Small intestine (tissue), 7 donors: Measurements from ENCODE around the gene NBEA. TPM values are rescaled to one million over a fixed set of nuclear protein-coding genes. Genes with fewer than 3 reads are reported as not detected.
"Not testable (repeated sequence)": the region's sequence is repeated elsewhere in the genome, so short reads cannot be mapped to it uniquely, and the experiment has no call there.

Source experiments
- DNase-seq, 2 donors: peaks; one replicate each; pipeline versions ENCODE4 v3.0.0 to v3.0.0-alpha.2; 2013
- FAIRE-seq: peaks from 2 replicates; lab custom pipeline; 2012; peaks lifted over from hg19 to GRCh38; lab: Jason Lieb, UNC
- H3K27ac ChIP-seq, 3 donors: one replicate each; pipeline ENCODE4 v1.5.1; 2013; ENCODE audit warnings: low read length in 2 of 3, mild to moderate bottlenecking in 2 of 3, control low read depth in 1 of 3, inconsistent platforms in 1 of 3, low read depth in 1 of 3, moderate library complexity in 1 of 3
- H3K27me3 ChIP-seq, 3 donors: one replicate each; pipeline ENCODE4 v1.6.1; 2013; ENCODE audit warnings: low read length in 3 of 3, inconsistent platforms in 1 of 3; ENCODE audit not compliant: control insufficient read depth in 3 of 3, insufficient read depth in 3 of 3
- H3K36me3 ChIP-seq, 3 donors: one replicate each; pipeline ENCODE4 v1.6.1; 2013; ENCODE audit warnings: low read length in 3 of 3, inconsistent platforms in 1 of 3, low read depth in 1 of 3, mild to moderate bottlenecking in 1 of 3, moderate library complexity in 1 of 3; ENCODE audit not compliant: control insufficient read depth in 3 of 3, insufficient read depth in 2 of 3
- H3K4me1 ChIP-seq, 3 donors: one replicate each; pipeline ENCODE4 v1.6.1; 2013; ENCODE audit warnings: low read length in 2 of 3, inconsistent platforms in 1 of 3, low read depth in 1 of 3, mild to moderate bottlenecking in 1 of 3, moderate library complexity in 1 of 3; ENCODE audit not compliant: control insufficient read depth in 3 of 3, insufficient read depth in 2 of 3
- H3K4me3 ChIP-seq, 3 donors: one replicate each; pipeline ENCODE4 v1.5.1; 2013; ENCODE audit warnings: low read length in 3 of 3, control low read depth in 1 of 3, inconsistent platforms in 1 of 3, low read depth in 1 of 3, mild to moderate bottlenecking in 1 of 3, moderate library complexity in 1 of 3
- H3K9me3 ChIP-seq, 2 donors: one replicate each; pipeline ENCODE4 v1.6.1; 2013; ENCODE audit warnings: low read depth in 1 of 2, low read length in 1 of 2; ENCODE audit not compliant: control insufficient read depth in 2 of 2, insufficient read depth in 1 of 2
- WGBS, 3 donors: extraction: QIAGEN DNeasy Blood & Tissue Kit; methylation state at CpG; one replicate each; pipeline ENCODE4 v1.1.7; 2013; 5-methylcytosine and 5-hydroxymethylcytosine counted together
- polyA plus RNA-seq, 4 donors: library from polyadenylated mRNA; stranded (reverse) in 3 of 4; unstranded in 1 of 4; fragments of 200-250 nt in 3 of 4; fragments of 120-200 nt in 1 of 4; gene quantifications; one replicate each; pipeline versions ENCODE4 v1.2.1 to v1.2.3, GENCODE V29; 2013
- donor health status: healthy with polysubstance abuse.
- donor health status: control.
- donor health status: control.
- donor health status: Bipolar disorder and iron deficiency.
- donor health status: healthy.

The NBEA gene
- polyA plus RNA-seq, 4 donors: 1.1 to 3.1 (median 2.2) TPM

GRCh38 chr13:35113612-35114011 is 171.5 kb downstream of the NBEA start:
- peak; percentile 15 for FAIRE-seq
- not testable (repeated sequence) for H3K27ac ChIP-seq
- WGBS, 3 donors: 81 to 92% (median 90%) methylated on average over 3 of the region's 3 CpGs

GRCh38 chr13:35127466-35127865 is 185.4 kb downstream of the NBEA start:
- DNase-seq: no peak
- no peaks in the 10 kb centered on the region for H3K9me3 ChIP-seq
- 93 to 98% (median 95%) methylated on average over 2 of the region's 2 CpGs for WGBS, 3 donors
- FAIRE-seq: peak; percentile 5
- H3K27ac ChIP-seq: no peak overlapping the region
- H3K27me3 ChIP-seq: no peaks in the 10 kb centered on the region
- H3K4me3 ChIP-seq: no peak overlapping the region
- H3K36me3 ChIP-seq: no peaks in the 10 kb centered on the region
- H3K4me1 ChIP-seq: no peaks in the 10 kb centered on the region

More at GRCh38 chr13:35113612-35114011, 171.5 kb downstream of the NBEA start:
- H3K27me3 ChIP-seq, H3K36me3 ChIP-seq, DNase-seq, H3K9me3 ChIP-seq, H3K4me3 ChIP-seq, H3K4me1 ChIP-seq: not testable (repeated sequence)

- no peaks in the 10 kb centered on the region for H3K9me3 ChIP-seq
- H3K4me3 ChIP-seq: no peak overlapping the region
- H3K27ac ChIP-seq: no peak overlapping the region
- DNase-seq (no peak), FAIRE-seq (no peak)
- H3K4me1 ChIP-seq: no peaks in the 10 kb centered on the region
- H3K36me3 ChIP-seq: no peaks in the 10 kb centered on the region
- no peaks in the 10 kb centered on the region for H3K27me3 ChIP-seq
Observed at GRCh38 chr13:35129500-35129899, 187.4 kb downstream of the NBEA start.

- no peak for DNase-seq
- Histone ChIP-seq H3K27me3 (no peaks in the 10 kb centered on the region), H3K36me3 (no peaks in the 10 kb centered on the region), H3K9me3 (no peaks in the 10 kb centered on the region), H3K4me3 (no peak overlapping the region), H3K4me1 (no peaks in the 10 kb centered on the region), H3K27ac (no peak overlapping the region)
- no peak for FAIRE-seq
Observed at GRCh38 chr13:35131471-35131870, 189.4 kb downstream of the NBEA start.

GRCh38 chr13:35136585-35136984 is 194.5 kb downstream of the NBEA start:
- Histone ChIP-seq H3K4me1 (peaks cover 0 to 3% (median 0%) of the 10 kb centered on the region in 3 donors), H3K9me3 (no peaks in the 10 kb centered on the region), H3K36me3 (no peaks in the 10 kb centered on the region), H3K27ac (no peak overlapping the region), H3K27me3 (no peaks in the 10 kb centered on the region), H3K4me3 (no peak overlapping the region)
- DNase-seq (no peak), FAIRE-seq (no peak)
- 57 to 74% (median 62%) methylated on average over 2 of the region's 2 CpGs for WGBS, 3 donors

GRCh38 chr13:35139591-35139990 is 197.5 kb downstream of the NBEA start:
- H3K27ac ChIP-seq: no peak overlapping the region
- H3K4me3 ChIP-seq: no peak overlapping the region
- peaks cover 0 to 3% (median 0%) of the 10 kb centered on the region in 3 donors for H3K4me1 ChIP-seq
- FAIRE-seq (no peak), DNase-seq (no peak)
- 68 to 82% (median 70%) methylated on average over 4 of the region's 4 CpGs for WGBS, 3 donors
- no peaks in the 10 kb centered on the region for H3K36me3 ChIP-seq
- no peaks in the 10 kb centered on the region for H3K27me3 ChIP-seq
- H3K9me3 ChIP-seq: no peaks in the 10 kb centered on the region

- WGBS, 3 donors: 74 to 89% (median 80%) methylated on average over 1 of the region's 1 CpG
- DNase-seq: no peak
- Histone ChIP-seq H3K4me3 (no peak overlapping the region), H3K27me3 (no peaks in the 10 kb centered on the region), H3K9me3 (no peaks in the 10 kb centered on the region), H3K27ac (no peak overlapping the region), H3K4me1 (peaks cover 0 to 3% (median 0%) of the 10 kb centered on the region in 3 donors), H3K36me3 (no peaks in the 10 kb centered on the region)
- FAIRE-seq: no peak
Observed at GRCh38 chr13:35140321-35140720, 198.3 kb downstream of the NBEA start.

GRCh38 chr13:35140831-35141230 is 198.8 kb downstream of the NBEA start:
- no peak overlapping the region for H3K27ac ChIP-seq
- FAIRE-seq (no peak), DNase-seq (no peak)
- H3K36me3 ChIP-seq: no peaks in the 10 kb centered on the region
- H3K9me3 ChIP-seq: no peaks in the 10 kb centered on the region
- H3K4me1 ChIP-seq: peaks cover 0 to 3% (median 0%) of the 10 kb centered on the region in 3 donors
- no peak overlapping the region for H3K4me3 ChIP-seq
- H3K27me3 ChIP-seq: no peaks in the 10 kb centered on the region

- WGBS, 3 donors: 97 to 98% (median 97%) methylated on average over 6 of the region's 6 CpGs
- no peaks in the 10 kb centered on the region for H3K27me3 ChIP-seq
- peaks cover 0 to 3% (median 0%) of the 10 kb centered on the region in 3 donors for H3K4me1 ChIP-seq
- H3K27ac ChIP-seq: no peak overlapping the region
- no peak overlapping the region for H3K4me3 ChIP-seq
- H3K36me3 ChIP-seq: no peaks in the 10 kb centered on the region
- no peaks in the 10 kb centered on the region for H3K9me3 ChIP-seq
- FAIRE-seq: no peak
- no peak for DNase-seq
Observed at GRCh38 chr13:35143123-35143522, 201.1 kb downstream of the NBEA start.
